Activated B cell treated with CpG ODN at 0.5 μM for 24 hours (primary cell): ENCODE measurements around the gene KLF16. TPM values are rescaled to one million over a fixed set of nuclear protein-coding genes. Genes with fewer than 3 reads are reported as not detected.

Experiments used
- ATAC-seq: fragments of 200-7000 bp; cut with Tn5 transposase; one replicate; pipeline ENCODE4 v1.10.0; 2021; ENCODE audit warnings: low read depth, mild to moderate bottlenecking, moderate library complexity
- CTCF ChIA-PET: fragments of 350-600 bp; sonication (Branson Sonifier 250); formaldehyde crosslinking; loops from one replicate; lab custom pipeline; 2021; ENCODE audit warnings: antibody characterized with exemption; lab: Charles Lee
- POLR2A ChIA-PET: fragments of 350-600 bp; sonication (Branson Sonifier 250); formaldehyde crosslinking; loops from one replicate; lab custom pipeline; 2021; ENCODE audit warnings: antibody characterized with exemption; lab: Charles Lee
- DNase-seq: peaks from one replicate; pipeline ENCODE4 v3.0.0; 2022
- H3K27ac Mint-ChIP-seq: one replicate; pipeline ENCODE4 v1.8.0; 2020; ENCODE audit warnings: mixed read lengths
- H3K27me3 Mint-ChIP-seq: one replicate; pipeline ENCODE4 v1.8.0; 2021; ENCODE audit warnings: mixed read lengths
- H3K36me3 Mint-ChIP-seq: one replicate; pipeline ENCODE4 v1.8.0; 2021; ENCODE audit warnings: low read depth, mixed read lengths
- H3K4me1 Mint-ChIP-seq: one replicate; pipeline ENCODE4 v1.8.0; 2021; ENCODE audit warnings: mixed read lengths
- H3K4me3 Mint-ChIP-seq: one replicate; pipeline ENCODE4 v1.8.0; 2020; ENCODE audit warnings: mild to moderate bottlenecking, mixed read lengths
- H3K9me3 Mint-ChIP-seq: one replicate; pipeline ENCODE4 v1.8.0; 2020; ENCODE audit warnings: mixed read lengths
- intact Hi-C: fragments of 100-400 bp; cut with micrococcal nuclease; formaldehyde crosslinking; loops from one replicate; pipeline ENCODE4 v1.15.1; 2024
- total RNA-seq: library from RNA; stranded (reverse); gene quantifications from 2 replicates; pipeline ENCODE4 v1.2.3, GENCODE V29; 2022
- TF ChIP-seq, protein P1 (sequence below): fragments of 200-600 bp; IDR thresholded peaks from one replicate; pipeline ENCODE4 v1.8.0; 2022; ENCODE audit warnings: antibody characterized with exemption, mild to moderate bottlenecking

KLF16 gene
- total RNA-seq, 1 donor from 2014 or later, result 25.2 TPM

DNA sequence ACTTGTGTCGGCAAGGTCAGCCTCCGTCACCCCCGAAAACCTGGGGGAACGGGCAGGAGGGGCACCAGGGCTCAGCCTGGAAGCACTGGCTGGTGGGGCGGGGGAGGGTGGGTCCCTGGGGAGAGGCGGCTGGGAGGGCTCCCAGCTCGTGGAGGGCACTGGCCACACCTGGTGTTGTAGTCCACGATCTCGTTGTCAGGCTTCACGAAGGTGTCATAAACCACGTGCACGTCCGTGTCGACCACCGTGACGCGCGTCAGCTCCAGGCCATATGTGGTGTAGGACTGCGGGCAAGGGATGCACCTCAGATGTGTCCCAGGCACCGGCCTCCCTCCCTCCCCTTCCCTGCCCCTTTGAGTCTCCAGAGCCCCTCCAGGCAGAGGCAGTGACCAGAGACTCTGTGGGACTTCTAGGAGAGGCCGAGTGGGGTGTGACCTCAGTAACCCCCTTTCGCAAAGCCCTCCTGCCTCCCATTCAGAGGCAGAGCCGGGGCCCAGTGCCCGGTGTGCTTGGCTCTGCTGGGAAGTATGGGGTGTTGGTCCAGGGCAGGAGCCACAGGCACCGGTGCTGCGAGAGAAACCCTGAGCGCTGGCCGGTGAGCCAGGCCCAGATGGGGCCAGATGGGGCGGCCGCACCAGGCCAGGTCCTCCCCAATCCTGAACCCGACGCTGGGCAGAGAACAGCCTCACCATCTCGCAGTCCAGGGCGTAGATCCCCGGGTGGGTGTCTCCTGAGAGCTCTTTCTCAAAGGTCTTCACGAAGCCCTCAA is 46.7 kb downstream of the KLF16 start:
- ChIA-PET POLR2A (no interaction called here), CTCF (no interaction called here)
- ATAC-seq, result no peak
- Mint-ChIP-seq H3K36me3 (peaks cover 51% of the 10 kb centered on the region), H3K9me3 (no peaks in the 10 kb centered on the region), H3K27me3 (no peaks in the 10 kb centered on the region), H3K4me1 (peaks cover 12% of the 10 kb centered on the region), H3K4me3 (no peak overlapping the region), H3K27ac (no peak overlapping the region)
- DNase-seq, result no peak
- TF ChIP-seq, protein P1, sequence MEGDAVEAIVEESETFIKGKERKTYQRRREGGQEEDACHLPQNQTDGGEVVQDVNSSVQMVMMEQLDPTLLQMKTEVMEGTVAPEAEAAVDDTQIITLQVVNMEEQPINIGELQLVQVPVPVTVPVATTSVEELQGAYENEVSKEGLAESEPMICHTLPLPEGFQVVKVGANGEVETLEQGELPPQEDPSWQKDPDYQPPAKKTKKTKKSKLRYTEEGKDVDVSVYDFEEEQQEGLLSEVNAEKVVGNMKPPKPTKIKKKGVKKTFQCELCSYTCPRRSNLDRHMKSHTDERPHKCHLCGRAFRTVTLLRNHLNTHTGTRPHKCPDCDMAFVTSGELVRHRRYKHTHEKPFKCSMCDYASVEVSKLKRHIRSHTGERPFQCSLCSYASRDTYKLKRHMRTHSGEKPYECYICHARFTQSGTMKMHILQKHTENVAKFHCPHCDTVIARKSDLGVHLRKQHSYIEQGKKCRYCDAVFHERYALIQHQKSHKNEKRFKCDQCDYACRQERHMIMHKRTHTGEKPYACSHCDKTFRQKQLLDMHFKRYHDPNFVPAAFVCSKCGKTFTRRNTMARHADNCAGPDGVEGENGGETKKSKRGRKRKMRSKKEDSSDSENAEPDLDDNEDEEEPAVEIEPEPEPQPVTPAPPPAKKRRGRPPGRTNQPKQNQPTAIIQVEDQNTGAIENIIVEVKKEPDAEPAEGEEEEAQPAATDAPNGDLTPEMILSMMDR, result no peak
- intact Hi-C loops, result no loop called here

DNA sequence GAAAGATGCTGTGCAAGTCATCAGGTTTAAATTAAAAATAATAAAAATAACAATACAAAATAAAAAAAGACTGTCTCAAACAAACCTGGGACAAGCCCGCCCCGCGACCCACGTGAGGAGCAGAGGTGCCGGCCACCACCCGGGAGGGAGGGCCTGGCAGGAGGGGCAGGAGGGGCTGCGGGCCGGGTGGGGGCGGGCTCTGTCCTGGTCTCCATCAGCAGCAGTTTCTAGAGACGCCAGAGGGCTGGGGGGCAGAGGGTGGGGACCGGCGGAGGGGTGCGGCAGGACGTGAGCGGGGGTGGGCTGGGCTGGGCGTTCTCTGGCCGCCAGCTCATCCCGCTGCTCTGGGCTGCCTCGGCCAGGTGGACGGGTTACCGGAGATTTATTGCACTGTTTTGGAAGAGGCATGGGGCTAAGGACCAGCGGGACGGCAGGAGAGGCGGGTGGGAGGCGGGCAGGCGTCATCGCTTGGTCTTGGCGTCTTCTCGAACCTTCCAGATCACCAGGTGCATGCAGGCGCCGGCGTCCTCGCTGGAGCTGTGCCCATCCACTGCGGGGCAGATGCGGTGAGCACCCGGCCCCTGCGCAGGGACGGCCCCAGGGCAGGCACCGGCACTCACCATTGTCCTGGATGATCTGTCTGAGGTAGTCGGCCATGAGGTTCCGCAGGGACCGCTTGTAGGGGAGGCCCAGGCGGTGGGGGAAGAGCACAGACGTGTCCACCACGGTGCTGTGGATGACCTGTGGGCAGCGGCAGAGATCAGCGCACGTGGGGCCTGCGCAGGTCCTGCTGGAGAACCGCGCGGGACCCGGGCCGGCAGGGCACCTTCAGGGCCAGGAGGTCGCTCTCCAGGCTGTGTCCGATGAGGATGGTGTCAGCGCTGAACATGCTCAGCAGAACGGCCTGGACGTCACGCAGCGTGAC is 47.5 kb downstream of the KLF16 start:
- DNase-seq (no peak), ATAC-seq (no peak)
- Mint-ChIP-seq H3K27me3 (no peaks in the 10 kb centered on the region), H3K9me3 (no peaks in the 10 kb centered on the region), H3K4me1 (peaks cover 14% of the 10 kb centered on the region), H3K27ac (no peak overlapping the region), H3K4me3 (no peak overlapping the region), H3K36me3 (peaks cover 45% of the 10 kb centered on the region)
- intact Hi-C loops, result no loop called here
- ChIA-PET POLR2A (no interaction called here), CTCF (no interaction called here)
- TF ChIP-seq, protein P1, result no peak

DNA sequence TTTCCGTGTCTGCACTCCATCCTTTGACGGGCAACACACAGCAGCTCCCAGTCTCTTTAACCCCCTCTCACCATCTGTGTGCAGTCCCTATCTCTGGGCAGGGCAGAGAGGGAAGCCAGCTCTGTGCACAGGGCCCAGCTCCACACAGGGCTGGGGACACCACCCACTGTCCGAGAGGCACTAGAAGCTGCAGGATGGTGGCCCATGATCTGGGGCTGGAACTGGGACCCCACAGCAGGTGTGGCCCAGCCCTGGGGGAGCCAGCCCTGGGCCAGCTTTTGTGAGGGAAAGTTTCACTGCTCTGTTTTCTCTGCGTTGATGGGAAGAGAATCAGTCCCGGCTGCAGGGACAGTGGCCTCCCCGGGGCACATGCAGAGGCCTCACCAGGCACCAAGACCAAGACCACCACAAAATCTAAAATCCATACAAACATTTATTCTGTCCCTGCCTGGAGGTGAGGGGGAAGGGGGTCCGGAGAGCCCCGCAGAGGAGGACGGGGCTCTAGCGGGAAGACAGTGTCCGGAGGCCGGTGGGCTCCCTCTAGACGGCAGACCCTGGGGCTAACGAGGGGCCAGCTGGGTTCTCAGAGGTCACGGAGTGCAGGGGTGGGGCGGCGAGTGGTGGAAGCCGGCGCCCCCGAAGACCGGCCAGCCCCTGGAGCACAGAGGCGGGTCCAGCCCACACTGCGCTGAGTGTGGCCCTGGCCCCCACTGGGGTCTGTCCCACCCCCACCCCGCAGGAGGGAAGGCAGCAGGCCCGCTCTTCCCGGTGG is 48.4 kb downstream of the KLF16 start:
- peaks cover 37% of the 10 kb centered on the region for H3K36me3 Mint-ChIP-seq
- ATAC-seq (no peak), DNase-seq (no peak)
- no peaks in the 10 kb centered on the region for H3K27me3 Mint-ChIP-seq
- TF ChIP-seq, protein P1, result no peak
- H3K9me3 Mint-ChIP-seq, result no peaks in the 10 kb centered on the region
- peaks cover 14% of the 10 kb centered on the region for H3K4me1 Mint-ChIP-seq
- POLR2A ChIA-PET, result interaction anchor here (0.6 kb wide), 1 partner anchor 1411 kb away, joined by 4 read pairs; no protein-coding TSS in a partner anchor
- H3K27ac Mint-ChIP-seq, result no peak overlapping the region
- intact Hi-C loops, result loop anchor here (5.0 kb wide), 2 partner anchors 268 to 538 kb away; partner anchors contain the start of gene FAM174C
- H3K4me3 Mint-ChIP-seq, result no peak overlapping the region
- CTCF ChIA-PET, result interaction anchor here (1.2 kb wide), 1 partner anchor 10 kb away, joined by 4 read pairs; no protein-coding TSS in a partner anchor

DNA sequence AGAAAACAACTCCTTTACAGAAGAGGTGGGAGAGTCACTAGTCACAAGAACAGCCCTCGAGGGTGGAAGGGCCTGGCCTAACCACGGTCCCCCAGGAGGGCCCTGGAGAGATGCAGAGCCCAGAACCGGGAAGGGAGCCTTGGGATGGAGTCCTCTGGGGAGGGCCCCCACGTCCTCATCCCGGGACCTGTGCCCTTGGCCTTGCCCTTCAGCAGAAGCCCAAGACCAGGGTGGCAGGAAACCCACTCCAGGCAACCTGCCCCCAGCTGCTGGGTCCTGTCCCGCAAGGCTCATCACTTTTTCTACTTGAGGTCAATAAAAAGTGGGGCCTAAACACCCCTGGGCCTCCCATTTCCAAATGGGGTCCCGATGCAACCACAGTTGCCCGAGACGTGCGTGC is 49.0 kb downstream of the KLF16 start:
- no peak for DNase-seq
- Mint-ChIP-seq H3K27me3 (no peaks in the 10 kb centered on the region), H3K36me3 (peaks cover 35% of the 10 kb centered on the region), H3K4me1 (peaks cover 14% of the 10 kb centered on the region), H3K9me3 (no peaks in the 10 kb centered on the region), H3K4me3 (no peak overlapping the region), H3K27ac (no peak overlapping the region)
- TF ChIP-seq, protein P1, result no peak
- intact Hi-C loops, result loop anchor here (5.0 kb wide), 2 partner anchors 267 to 537 kb away; partner anchors contain the start of gene FAM174C
- CTCF ChIA-PET, result interaction anchor here (0.9 to 1.2 kb wide), 2 partner anchors 11 to 142 kb away, joined by 3 to 4 read pairs; no protein-coding TSS in a partner anchor
- ATAC-seq, result no peak
- POLR2A ChIA-PET, result no interaction called here
